WERI-Rb-1 (cell line): ENCODE measurements around the gene ITPA.
A peak's percentile ranks its signal among the peaks of the same experiment; 100 is the strongest.

Source experiments
- DNase-seq: peaks from one replicate; pipeline ENCODE4 v3.0.0-alpha.2; 2020
- H3K27ac ChIP-seq: fragments of 250-450 bp; sonication (Bioruptor Pico); 2 replicates; pipeline ENCODE4 v1.5.1; 2020; ENCODE audit warnings: mild to moderate bottlenecking, moderate library complexity
- H3K27me3 ChIP-seq: fragments of 250-450 bp; sonication (Bioruptor Pico); 2 replicates; pipeline ENCODE4 v1.5.1; 2021; ENCODE audit warnings: mild to moderate bottlenecking, low read depth, moderate library complexity; ENCODE audit not compliant: insufficient read depth, severe bottlenecking
- H3K36me3 ChIP-seq: fragments of 250-450 bp; sonication (Bioruptor Pico); 2 replicates; pipeline ENCODE4 v1.5.1; 2020; ENCODE audit warnings: mild to moderate bottlenecking, moderate library complexity
- H3K4me3 ChIP-seq: 2 replicates; pipeline ENCODE4 v1.5.1; 2011; ENCODE audit warnings: low read depth, mild to moderate bottlenecking, control low read depth, low read length
- H3K9me3 ChIP-seq: fragments of 250-450 bp; sonication (Bioruptor Pico); 2 replicates; pipeline ENCODE4 v1.5.1; 2021; ENCODE audit warnings: mild to moderate bottlenecking, moderate library complexity; ENCODE audit not compliant: severe bottlenecking
- TF ChIP-seq, protein P1 (sequence below): IDR thresholded peaks from 2 replicates; pipeline ENCODE4 v1.5.1; 2011; ENCODE audit warnings: low read depth, mild to moderate bottlenecking, control low read depth, inconsistent platforms, low read length

The ITPA gene

DNA sequence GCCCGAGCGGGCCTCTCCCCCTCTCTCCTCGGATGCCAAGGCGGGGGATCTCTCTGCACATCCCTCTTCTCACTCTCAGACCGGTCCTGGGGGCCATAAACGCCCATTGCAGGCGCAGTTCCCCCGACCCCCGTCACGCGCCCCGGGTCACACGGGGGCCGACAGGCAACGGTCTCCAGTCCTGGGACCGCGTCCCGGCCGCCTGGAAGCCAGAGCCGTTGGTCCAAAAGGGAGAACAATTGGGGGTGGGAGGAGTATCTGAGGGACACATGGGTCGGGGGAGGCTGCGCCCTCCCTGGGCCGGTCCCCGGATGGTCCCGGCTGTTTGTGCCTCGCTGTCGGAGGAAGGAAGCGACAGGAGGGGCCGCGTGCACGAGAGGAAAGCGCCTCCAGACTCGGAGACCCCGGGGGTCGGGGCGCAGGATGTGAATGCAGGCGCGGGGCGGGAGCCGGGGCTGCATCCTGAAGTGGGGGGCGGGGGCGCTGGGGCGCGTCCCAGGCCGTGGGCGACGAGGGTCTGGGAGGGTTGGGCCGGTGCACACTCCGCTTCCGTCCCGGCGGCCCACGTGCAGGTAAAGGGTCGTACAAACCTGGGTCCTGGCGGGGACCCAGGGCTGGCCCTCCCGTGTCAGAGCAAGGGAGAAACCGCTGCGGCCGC, 28.8 kb downstream of the ITPA start:
- TF ChIP-seq, protein P1, sequence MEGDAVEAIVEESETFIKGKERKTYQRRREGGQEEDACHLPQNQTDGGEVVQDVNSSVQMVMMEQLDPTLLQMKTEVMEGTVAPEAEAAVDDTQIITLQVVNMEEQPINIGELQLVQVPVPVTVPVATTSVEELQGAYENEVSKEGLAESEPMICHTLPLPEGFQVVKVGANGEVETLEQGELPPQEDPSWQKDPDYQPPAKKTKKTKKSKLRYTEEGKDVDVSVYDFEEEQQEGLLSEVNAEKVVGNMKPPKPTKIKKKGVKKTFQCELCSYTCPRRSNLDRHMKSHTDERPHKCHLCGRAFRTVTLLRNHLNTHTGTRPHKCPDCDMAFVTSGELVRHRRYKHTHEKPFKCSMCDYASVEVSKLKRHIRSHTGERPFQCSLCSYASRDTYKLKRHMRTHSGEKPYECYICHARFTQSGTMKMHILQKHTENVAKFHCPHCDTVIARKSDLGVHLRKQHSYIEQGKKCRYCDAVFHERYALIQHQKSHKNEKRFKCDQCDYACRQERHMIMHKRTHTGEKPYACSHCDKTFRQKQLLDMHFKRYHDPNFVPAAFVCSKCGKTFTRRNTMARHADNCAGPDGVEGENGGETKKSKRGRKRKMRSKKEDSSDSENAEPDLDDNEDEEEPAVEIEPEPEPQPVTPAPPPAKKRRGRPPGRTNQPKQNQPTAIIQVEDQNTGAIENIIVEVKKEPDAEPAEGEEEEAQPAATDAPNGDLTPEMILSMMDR, result no peak
- peaks cover 12% of the 10 kb centered on the region for H3K27me3 ChIP-seq
- peaks cover 4% of the 10 kb centered on the region for H3K9me3 ChIP-seq
- H3K4me3 ChIP-seq, result peak overlapping the region; percentile 59
- no peak overlapping the region for H3K27ac ChIP-seq
- DNase-seq, result no peak
- no peaks in the 10 kb centered on the region for H3K36me3 ChIP-seq

DNA sequence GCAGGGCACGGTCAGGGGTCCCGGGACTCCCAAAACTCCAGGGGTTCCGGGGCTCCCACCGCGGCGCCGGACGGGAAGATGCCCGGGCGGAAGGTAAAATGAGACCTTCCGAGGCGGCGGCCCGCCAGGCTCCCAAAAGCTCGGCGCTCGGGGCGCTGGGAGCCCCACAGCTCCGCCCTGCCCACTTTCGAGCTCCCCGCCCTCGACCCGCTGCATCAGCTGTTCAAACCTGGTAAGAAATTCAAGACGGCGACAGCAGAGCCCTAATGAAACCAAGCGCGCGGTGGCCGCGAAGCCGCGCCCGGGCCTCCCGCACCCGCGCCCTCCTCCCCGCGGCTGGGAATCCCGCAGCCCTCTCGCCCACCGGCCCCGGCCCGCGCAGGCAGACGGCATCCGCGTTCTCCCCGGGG, 29.3 kb downstream of the ITPA start:
- Histone ChIP-seq H3K36me3 (no peaks in the 10 kb centered on the region), H3K27ac (no peak overlapping the region), H3K27me3 (peaks cover 12% of the 10 kb centered on the region), H3K9me3 (peaks cover 4% of the 10 kb centered on the region), H3K4me3 (peak overlapping the region; percentile 59)
- DNase-seq, result no peak
- TF ChIP-seq, protein P1, result no peak

DNA sequence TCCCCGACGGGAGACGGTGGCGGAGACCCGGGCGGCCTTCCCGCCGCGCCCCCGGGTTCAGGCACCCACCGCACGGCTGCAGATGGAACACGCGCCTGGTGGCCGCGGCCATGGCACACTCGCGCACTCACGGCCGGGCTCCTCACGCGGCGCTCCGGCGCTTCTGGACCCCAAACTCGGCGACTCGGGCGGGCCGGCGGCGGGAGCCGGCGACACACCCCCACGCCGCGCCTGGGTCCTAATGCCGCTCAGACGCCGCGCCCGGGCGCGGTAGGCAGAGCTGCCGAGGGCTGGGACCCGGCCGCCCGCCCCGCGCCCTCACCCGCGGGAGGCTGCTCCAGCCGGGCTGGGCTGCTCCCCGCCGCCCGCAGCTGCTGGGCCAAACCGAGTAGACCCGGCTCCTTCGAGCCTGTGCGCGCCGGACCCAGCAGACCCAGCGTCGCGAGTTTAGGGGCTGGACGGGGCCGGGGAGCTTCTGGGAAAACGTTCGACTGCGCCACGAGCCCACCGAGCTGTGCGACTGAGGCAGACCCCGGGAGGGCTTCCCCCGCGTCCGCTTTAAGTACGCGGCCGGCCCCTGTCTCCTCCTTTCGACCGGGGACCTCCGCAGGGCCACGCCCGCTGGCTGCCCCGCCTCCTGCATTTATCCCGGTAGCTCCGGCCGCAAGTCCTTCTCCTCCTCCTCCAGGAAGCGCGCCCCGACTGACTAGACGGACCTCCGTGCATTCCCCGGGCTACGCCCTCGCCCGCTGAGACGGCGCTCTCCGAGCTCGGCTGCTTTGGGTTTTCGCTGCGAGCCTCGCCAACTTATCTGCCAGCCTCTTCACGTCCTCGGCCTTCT, 29.9 kb downstream of the ITPA start, which contains the start of gene SLC4A11:
TSS of gene SLC4A11 (minus strand) at position 165 of the 841 bp plus-strand sequence. CDS start at position 112, 53 bp downstream.
- Histone ChIP-seq H3K36me3 (no peaks in the 10 kb centered on the region), H3K4me3 (peak within 1 kb of the TSS; percentile 59), H3K27ac (no peak within 1 kb of the TSS), H3K27me3 (peaks cover 12% of the 10 kb centered on the region), H3K9me3 (peaks cover 4% of the 10 kb centered on the region)
- TF ChIP-seq, protein P1, result no peak
- peak; percentile 60 for DNase-seq

DNA sequence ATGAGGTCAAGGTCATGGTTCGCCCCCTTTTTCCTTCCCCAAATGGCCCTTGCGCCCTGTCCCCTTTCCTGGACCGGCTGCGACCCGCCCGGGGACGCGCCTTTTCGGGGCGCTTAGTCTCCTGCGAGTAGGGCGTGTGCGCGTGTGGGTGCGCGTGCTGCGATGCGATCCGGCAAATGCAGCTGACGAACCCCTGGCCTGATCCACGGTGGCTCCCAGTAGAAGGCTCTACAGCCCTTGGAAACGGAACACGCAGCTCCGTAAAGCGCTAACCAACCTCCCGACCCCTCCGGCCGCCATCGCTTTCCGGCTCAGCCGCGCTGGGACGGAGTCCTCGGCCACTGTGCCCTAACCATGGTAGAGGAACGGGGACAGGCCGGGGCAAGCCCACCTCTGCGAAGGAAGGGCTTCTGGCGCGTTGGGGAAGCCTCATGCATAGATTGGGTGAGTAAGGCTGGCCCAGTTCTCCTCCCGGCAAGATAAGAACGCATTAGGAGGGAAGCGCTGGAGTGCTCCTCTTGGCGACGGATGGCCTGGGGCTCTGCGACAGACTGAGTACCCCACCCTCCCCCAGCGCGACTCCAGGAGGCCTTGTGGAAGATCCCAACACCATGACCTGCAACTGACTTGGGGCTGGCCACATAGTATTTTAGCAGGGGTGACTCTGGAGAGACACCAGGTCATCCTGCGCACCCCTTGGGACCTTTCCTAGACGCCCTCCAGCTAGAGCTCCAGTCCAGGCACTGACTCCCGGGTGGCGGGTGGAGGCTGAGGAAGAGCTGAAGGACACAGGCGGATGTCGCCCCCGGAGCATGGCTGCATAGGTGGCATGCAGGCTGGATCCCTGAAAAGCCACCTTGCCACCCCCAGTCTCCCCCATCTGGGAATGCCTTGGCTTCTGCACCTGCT, 30.8 kb downstream of the ITPA start:
- no peaks in the 10 kb centered on the region for H3K36me3 ChIP-seq
- TF ChIP-seq, protein P1, result no peak
- H3K9me3 ChIP-seq, result peaks cover 4% of the 10 kb centered on the region
- peak overlapping the region; percentile 59 for H3K4me3 ChIP-seq
- no peak overlapping the region for H3K27ac ChIP-seq
- no peak for DNase-seq
- peaks cover 12% of the 10 kb centered on the region for H3K27me3 ChIP-seq

DNA sequence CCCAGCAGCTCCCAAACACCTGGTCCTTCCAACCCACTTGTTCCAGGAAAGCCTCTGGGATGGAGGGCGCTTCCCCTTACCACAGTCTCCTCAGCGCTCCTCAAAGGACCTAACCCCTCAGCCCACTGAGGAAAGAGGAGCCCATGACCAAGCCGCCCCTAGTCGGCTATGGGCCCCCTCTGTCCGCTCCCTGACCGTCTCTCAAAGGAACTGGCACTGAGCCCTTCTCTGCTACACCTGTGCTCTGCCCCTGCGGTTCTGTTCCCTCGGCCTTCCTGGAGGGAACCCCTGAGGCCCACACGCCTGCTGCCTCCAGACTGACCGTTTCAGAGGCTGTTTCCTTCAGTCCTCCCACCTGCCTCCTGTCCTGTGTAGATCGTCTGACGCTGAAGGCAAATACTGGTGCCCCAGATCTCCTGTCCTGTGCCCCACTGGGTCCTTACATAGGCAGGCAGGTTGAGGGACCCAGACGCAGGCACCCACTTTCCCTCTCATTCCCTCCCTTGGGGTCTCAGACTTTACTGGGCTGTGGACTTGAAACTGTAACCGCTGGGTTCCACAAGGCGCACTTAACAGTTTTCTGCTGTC, 31.6 kb downstream of the ITPA start:
- no peaks in the 10 kb centered on the region for H3K36me3 ChIP-seq
- TF ChIP-seq, protein P1, result no peak
- H3K9me3 ChIP-seq, result peaks cover 4% of the 10 kb centered on the region
- peaks cover 12% of the 10 kb centered on the region for H3K27me3 ChIP-seq
- H3K4me3 ChIP-seq, result no peak overlapping the region
- DNase-seq, result no peak
- H3K27ac ChIP-seq, result no peak overlapping the region
